HG03354 (cell line): ENCODE data around the gene DNAJB6.

Experiments
- ATAC-seq: cut with Tn5 transposase; IDR thresholded peaks from one replicate; pipeline ENCODE4 v1.9.1; 2021; ENCODE audit warnings: mild to moderate bottlenecking; ENCODE audit not compliant: unreplicated experiment, poor library complexity, severe bottlenecking

Gene DNAJB6

DNA sequence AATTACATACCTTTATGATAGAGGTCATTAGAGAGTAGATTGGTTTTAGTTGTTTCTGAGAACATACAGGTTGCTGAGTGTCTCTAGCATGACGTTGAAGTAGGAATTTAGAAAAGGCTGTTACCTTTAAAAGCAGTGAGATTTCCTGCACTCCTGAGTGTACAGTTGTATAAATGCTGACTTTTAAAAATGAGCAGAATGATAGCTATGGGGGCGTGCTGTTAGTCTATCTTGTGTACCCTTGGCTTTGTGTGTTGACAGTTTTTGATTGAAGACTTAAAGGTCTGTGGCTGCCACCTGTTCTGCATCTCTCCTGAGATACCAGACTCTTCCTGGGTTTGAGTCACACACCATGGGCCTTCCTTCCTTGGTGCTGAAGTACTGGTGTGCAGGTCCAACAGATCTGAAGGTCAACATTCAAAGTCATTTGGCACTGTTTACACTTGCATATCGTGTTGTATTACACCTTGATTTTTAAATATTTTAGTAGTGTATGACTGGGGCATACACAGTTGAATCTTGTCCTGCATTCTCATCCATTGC is 23.8 kb downstream of the DNAJB6 start:
- ATAC-seq: no peak

DNA sequence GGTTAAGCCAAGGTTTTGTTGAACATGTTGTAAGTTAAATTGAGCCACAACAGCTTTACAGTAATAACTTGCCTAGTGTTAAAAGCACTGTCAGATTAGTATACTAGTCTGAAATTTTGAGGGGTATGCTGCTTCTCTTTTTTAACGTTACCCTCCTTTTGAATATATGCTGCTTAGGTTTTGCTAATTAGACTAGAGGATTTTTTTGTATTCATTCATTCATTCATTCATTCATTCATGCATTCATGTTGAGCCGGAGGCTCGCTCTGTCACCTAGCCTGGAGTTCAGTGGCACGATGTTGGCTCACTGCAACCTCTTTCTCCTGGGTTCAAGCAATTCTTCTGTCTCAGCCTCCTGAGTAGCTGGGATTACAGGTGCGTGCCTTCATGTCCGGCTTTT is 24.7 kb downstream of the DNAJB6 start:
- no peak for ATAC-seq

DNA sequence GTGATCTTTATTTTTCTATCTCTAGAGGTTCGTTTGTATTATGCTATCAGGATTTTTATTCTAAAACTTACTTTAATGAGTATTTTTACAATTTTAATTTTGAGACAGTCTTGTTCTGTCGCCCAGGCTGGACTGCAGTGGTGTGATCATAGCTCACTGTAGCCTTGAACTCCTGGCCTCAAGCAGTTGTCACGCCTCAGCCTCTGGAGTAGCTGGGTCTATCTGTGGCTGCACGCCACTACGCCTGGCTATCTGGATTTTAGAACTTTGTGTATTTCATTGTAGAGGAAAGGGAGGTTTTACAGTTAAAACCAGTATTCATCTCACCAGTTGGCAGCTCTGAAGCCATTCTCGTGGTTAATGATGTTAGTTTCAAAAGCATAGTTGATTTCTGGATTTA is 25.9 kb downstream of the DNAJB6 start:
- ATAC-seq: no peak

DNA sequence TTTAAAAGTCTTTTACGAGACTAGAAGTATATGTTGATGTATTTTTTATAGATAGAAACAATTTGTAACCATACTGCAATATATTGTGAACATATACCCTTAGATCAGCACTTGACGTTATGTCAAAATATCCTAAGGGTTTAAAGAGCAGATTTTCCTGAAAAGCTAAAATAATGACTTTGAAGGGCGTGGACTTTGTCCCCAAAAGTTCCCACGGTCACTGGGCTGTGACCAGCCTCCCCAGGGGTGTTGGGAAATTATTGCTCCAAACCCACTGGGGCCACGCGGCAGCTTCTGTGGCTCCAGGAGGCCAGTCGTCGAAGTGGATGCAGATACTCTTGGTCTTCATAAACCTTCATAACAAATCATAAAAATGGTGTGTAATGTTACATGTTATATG is 29.9 kb downstream of the DNAJB6 start:
- ATAC-seq: no peak

DNA sequence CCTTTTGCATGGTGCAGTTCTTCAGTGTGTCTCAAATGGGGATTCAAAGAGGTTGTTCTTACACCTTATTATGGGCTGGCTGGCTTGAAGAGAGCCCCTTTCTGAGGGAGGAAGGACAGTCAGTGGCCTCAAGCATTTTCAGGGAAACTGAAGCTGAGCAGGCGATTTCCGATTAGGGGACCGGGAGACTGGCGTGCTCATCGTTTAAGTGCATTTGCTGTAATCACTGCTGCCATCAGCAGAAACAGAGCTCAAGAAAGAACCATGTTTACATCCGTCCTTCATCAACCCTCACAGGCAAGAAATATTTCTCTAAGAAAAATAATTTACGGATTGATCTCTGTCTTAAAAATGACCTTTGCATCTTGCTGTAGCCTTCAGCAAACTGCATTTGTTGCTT is 32.2 kb downstream of the DNAJB6 start:
- no peak for ATAC-seq

DNA sequence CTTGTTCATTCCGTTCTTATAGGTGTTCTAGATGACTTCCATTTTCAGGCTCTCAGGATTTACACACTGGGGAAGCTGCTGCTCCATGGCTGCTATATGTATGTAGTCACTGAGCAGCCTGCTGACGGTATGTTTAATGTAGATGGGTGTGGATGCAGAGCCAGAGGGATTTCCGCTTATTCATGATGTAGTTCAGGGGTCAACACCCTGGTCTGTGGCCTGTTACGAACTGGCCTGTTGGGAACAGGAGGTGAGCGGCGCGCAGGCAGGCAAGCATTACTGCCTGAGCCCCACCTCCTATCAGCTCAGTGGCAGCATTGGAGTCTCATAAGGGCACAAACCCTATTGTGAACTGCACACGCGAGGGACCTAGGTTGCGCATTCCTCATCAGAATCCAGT is 33.9 kb downstream of the DNAJB6 start:
- no peak for ATAC-seq

DNA sequence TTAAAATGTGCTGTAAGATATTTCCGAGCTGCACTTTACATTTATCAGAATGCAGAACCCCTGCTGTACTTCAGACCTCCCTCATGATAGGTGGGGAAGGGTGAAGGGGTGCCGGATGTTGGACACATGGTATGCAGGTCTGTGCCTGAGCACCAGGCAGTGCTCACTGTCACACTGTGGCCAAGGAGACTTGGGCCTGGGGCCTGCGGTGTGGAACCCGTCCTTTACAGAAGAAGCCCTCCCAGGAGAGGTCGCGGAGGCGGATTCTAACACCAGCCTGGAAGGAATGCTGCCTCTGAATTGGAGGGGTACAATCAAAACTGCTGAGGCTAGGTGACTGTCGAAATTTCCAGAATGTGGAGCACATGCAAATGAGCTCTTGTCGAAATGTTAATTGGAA is 34.5 kb downstream of the DNAJB6 start:
- ATAC-seq: no peak

DNA sequence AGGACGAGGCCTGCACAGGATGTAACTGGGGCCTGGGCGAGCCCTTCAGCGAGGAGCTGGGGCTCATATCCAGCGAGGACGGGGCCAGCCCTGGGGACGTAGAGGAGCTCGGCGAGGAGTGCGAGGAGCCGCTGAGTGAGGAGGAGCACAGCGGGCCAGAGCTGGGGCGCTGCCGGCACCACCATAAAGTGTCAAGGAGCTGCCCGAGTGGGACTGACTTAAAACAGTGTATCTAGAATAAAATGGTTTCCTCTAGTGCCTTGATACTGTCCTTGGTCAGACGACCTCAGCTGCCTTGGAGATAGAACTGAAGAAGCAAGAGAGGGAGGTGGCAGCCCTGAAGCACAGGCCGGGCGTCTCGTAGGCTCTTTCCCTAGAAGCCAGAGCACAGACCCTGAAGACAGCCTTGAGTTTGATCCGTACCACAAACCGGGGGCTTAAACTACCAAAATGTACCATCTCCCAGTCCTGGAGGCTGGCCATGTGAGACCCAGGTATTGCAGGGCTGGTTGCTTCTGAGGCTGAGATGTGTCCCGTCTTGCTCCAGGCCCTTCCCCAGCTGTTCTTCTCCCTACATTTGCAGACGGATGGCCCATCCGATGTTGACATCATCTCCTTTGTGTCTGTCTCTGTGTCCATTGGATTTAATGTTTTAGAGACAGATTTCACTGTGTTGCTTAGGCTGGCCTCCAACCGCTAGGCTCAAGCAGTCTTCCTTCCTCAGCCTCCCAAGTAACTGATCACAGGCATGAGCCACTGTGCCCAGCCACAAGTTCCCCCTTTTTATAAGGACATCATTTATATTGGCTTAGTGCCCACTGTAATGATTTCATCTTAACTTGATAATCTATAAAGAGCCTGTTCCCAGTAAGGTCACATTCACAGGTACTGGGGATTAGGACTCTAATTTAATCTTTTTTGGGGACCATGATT is 35.8 kb downstream of the DNAJB6 start:
- no peak for ATAC-seq

DNA sequence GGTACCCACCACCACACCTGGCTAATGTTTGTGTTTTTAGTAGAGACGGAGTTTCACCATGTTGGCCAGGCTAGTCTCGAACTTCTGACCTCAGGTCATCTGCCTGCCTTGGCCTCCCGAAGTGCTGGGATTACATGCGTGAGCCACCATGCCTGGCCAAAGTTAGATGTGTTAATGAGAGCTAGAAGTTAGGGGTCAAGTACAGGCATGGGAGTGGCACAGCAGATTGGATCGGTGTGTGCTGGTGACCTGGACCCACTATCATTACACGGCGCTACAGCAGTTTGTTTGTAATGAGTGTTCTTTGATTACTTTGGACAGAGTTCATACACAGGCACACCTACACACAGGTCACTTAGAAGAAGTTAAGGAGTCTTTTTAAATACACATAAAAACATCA is 36.7 kb downstream of the DNAJB6 start:
- ATAC-seq: no peak

DNA sequence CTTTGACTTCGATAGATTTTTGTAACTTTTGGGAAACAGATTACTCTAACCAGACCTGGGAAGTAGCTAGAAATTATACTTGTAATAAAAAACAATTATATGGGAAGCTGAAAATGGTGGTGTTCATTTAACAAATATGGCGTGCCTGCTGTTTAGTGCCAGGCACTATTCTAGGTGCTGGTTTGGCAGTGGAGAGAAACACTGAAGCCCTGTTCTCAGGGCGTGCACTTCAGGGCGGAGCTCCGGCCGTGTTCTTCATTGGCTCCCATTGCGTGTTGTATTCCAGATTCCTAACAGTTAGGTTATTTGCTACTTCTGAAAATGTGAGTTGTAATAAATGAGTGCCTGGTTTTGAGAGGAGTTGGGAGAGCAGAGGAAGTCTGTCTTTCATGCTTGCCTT is 38.6 kb downstream of the DNAJB6 start:
- no peak for ATAC-seq

DNA sequence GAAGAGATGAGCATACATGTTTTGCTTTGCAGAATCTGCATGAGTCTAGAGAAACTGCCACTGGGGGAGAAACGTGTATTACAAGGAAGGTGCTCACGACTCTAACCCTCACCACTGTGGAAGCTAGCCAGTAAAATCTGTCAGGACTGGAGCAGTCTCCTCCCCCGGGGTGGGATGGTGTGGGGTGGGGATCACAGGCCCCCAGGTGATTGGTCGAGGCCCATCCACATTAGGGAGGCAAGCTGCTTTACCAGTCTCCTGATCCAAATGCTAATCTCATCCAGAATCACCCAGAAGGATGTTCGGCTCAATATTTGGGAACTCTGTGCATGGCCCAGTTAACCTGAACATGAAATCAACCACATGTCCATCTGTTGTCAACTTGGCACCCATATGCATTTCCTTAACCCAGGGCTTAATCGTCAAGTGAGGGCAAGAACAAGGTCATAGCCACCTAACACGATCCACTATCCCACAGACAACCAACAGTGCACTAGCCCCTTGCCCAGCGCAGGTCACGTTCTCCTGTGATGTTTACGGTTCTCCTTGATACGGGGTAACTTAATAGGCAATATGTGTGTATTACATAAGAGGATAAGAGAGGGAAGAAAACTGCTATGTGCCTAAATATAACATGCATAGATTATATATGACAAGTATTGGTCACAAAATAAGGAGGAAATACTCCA is 40.8 kb downstream of the DNAJB6 start:
- no peak for ATAC-seq

DNA sequence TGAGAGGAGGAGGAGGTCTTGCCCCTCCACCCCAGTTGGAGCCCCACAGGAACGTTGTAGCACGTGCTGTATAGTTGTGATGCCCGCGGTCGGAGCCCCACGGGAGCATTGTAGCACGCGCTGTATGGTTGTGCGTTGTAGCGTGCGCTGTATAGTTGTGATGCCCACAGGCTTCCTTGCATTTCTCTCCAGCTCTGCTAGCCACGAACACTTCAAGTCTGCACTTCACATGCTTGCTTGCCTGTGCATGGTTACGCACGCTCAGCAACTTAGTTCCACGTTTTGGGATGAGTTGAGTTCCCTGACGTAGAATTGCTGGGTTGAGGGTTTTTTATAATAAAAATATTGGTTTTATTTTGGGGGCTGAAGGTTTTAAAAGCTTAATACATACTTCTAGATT is 41.6 kb downstream of the DNAJB6 start:
- ATAC-seq: no peak

DNA sequence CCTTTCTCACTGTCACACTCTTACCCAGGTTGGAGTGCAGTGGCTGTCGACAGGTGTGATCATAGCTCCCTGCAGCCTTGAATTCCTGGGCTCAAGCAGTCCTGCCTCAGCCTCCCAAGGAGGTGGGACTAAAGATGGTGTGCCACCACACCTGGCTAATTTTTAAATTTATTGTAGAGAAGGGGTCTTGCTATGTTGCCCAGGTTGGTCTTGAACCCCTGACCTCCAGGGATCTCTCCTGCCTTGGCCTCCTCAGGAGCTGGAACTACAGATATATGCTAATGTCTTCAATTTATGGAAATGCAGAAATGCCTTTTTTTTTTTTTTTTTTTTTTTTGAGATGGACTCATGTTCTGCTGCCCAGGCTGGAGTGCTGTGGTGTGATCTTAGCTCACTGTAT is 42.7 kb downstream of the DNAJB6 start:
- ATAC-seq: no peak

DNA sequence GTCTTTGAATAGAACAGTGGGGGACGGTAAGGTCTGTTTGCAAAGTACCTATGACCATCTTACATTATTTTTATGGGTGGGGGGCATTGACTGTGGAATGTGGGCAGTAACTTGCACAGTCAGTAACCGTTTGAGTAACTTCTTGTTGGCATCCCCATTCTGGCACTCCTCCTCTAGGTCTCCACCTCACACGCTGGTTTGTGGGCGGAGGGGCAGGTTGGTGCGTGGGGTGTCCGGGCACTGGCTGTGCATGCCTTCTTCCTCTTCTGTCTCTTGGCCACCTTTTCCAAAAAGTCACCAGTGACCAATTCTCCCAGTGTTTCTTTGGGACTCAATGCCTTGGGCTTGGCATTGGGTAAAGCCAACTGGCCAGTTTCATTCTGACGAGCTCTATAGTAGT is 43.6 kb downstream of the DNAJB6 start:
- ATAC-seq: no peak

DNA sequence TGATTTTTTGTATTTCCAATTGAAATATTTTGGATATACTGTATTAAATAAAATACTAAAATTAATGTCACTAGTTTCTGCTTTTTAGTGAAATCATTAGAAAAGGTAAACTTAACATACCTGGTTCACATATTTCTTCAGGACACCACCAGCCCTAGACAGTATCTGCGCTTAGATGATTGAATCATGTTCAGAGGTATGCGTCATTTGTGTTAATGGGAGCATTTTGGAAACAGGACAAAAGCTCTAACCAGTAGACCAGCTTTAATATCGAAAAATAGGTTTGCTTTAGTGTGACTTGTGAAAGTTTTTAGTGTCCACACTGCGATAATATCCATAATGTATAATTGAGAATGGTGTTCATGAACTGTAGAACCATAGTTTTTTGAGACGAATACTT is 47.1 kb downstream of the DNAJB6 start:
- ATAC-seq: no peak

DNA sequence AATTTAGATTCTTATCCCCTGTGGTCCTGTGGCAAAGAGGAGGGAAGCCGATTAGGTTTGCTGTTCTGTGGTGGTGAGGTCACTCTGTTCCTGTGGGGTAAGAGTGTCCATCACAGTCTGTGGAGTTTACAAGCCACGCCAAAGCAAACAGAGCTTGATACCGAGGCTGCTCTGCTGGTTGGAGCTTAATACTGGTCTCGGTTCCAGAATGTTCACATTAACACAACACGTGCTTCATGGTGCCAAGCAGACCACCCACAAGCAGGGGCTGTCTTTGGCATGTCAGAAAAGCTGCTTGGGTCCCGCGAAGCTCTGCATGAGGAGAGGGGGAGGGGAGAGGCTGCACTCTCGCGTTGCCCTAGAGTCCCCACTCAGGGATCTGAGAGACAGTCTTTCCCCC is 47.5 kb downstream of the DNAJB6 start:
- ATAC-seq: no peak

DNA sequence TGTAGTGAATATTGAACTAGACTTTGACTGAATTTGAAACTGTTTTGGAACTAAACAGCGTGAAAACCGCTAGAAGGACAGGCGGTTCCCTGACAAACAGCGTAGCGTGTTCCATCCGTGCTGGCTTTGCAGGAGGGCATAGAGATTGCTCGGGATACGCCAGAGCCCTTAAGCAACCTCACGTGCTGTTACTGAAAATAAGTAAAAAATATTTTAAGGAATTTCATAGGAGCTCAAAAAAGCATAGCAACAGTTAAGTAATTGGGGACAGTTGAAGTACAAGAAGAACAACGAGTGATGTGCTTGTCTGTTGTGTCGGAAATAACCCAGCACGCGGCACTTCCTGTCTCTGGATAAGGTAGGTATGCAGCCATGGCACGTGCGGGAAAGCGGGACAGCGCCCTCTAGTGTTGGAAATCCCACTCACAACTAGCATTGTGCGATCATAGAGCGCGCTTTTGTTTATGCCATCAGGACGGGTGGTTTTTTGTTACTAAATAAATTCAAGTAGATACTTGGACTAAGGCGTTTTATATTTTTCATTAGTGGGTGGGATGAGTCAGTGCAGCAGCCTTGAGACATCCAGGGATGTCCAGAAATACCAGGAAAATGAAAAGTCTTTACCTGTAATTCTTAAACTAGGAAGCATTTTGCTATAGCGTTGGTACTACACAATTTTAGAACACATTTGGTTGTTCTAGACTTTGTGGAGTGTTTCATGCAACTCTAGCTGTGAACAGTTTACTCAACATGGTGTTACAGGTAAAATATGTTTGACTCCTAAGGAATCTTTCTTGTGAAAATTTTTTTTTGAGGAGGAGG is 50.4 kb downstream of the DNAJB6 start:
- ATAC-seq: peak; percentile 85

DNA sequence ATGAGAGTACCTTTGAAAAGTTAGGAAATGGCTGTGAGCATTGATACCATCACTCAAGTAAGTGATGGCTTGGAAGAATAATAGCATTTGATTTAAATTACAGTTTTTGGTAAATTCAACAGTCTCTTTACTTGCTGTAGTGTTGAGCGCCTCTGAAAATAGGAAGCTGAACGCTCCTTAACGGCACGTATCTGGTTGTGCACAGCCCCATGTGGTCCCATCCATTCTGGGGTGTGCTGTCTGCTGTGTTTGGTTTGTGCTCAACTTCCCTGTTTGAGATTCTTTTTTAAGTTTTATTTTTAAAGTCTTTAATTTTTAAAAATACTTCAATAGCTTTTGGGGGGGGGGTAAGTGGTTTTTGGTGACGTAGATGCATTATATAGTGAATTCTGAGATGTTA is 51.5 kb downstream of the DNAJB6 start:
- no peak for ATAC-seq

DNA sequence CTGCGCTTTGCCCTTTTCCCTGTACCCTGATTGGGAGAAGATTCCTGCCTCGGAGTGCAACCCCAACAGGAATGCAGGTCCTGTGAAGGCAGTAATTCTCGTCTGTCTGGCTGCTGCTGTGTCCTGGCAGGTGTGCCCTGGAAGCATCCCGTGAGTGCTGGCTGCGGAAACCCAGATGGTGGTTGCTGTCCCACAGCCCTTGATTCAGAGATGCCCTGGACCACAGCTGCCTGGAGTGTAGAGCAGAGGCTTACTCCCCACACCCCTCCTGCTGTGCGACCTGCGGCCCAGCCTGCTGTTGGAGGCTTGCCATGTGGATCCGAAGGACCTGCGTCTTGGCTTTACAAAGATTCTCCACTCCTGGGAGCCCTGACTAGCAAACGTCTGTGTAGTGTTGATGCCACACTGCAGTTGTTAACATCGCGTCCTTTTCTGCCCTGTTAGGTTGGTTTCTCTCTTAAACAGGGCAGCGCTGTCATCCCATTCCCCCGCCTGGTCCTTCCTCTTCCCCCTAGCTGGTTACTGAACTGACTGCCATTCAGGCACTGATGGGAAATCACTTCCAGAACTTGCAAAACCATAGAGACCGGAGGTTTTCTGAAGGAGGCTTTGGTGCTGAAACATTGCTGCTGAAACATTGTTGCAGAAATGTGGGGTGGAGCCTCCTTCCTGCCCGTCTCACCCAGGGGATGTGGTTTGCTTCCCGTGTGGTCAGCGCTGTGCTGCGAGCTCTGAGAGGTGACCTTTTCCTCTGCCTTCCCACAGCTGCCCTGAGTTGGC is 53.3 kb downstream of the DNAJB6 start:
- no peak for ATAC-seq
